ENCODE results near the gene CDC26.

GRCh38 chr9:113317777-113318176 lies 42.4 kb upstream of the CDC26 start:
- TF ChIP-seq CTCF (IDR thresholded peaks at IDR 0.05; ENCODE audit: insufficient read depth, low read length, poor library complexity, severe bottlenecking) (no peak), EZH2phosphoT487 (conservative IDR thresholded peaks at IDR 0.05; ENCODE audit: low read length) (no peak)

All from SU-DHL-6 (cell line).